GM10266 (cell line): ENCODE measurements around the gene RYR3.

Source experiments
- DNase-seq: peaks from one replicate; pipeline ENCODE4 v3.0.0; 2012; ENCODE audit errors: extremely low spot score
- CTCF ChIP-seq: IDR thresholded peaks from 2 replicates; pipeline ENCODE4 v1.5.1; 2012; ENCODE audit warnings: mild to moderate bottlenecking, low read depth; ENCODE audit not compliant: control insufficient read depth, insufficient read depth; ENCODE audit errors: missing control alignments

Gene RYR3

GRCh38 chr15:33894193-33894592 lies 583.4 kb downstream of the RYR3 start:
- no peak for TF ChIP-seq CTCF
- DNase-seq = no peak

- TF ChIP-seq CTCF = no peak
- no peak for DNase-seq
These were observed 591.3 kb downstream of the RYR3 start for GRCh38 chr15:33902043-33902442.

GRCh38 chr15:33903661-33904060 lies 592.9 kb downstream of the RYR3 start:
- no peak for DNase-seq
- TF ChIP-seq CTCF = no peak

- TF ChIP-seq CTCF = no peak
- DNase-seq = no peak
These were observed 596.6 kb downstream of the RYR3 start for GRCh38 chr15:33907326-33907725.

GRCh38 chr15:33908406-33908805 lies 597.6 kb downstream of the RYR3 start:
- no peak for DNase-seq
- TF ChIP-seq CTCF = no peak

GRCh38 chr15:33910741-33911140 lies 600.0 kb downstream of the RYR3 start:
- DNase-seq = no peak
- no peak for TF ChIP-seq CTCF

GRCh38 chr15:33912326-33912725 lies 601.6 kb downstream of the RYR3 start:
- TF ChIP-seq CTCF = no peak
- no peak for DNase-seq

GRCh38 chr15:33913459-33913858 lies 602.7 kb downstream of the RYR3 start:
- DNase-seq = no peak

More at GRCh38 chr15:33913459-33913858, 602.7 kb downstream of the RYR3 start:
- TF ChIP-seq CTCF = no peak
